Erythroblast (primary cell): Measurements from ENCODE around the gene DVL2.
A peak's percentile ranks its signal among the peaks of the same experiment; 100 is the strongest.
"Not testable (repeated sequence)": the region's sequence is repeated elsewhere in the genome, so short reads cannot be mapped to it uniquely, and the experiment has no call there.

Experiments
- DNase-seq, 2 experiments: peaks; one replicate each; lab custom pipeline; 2025; lab: John Stamatoyannopoulos, UW
- GATA1 ChIP-seq: IDR thresholded peaks from 2 replicates; pipeline ENCODE4 v1.6.1; 2011; ENCODE audit warnings: low read depth, mild to moderate bottlenecking, control low read depth, low read length, moderate library complexity
- POLR2A ChIP-seq: IDR thresholded peaks from 2 replicates; pipeline ENCODE4 v1.6.1; 2011; ENCODE audit warnings: mild to moderate bottlenecking, low read length

DVL2 gene

DNA sequence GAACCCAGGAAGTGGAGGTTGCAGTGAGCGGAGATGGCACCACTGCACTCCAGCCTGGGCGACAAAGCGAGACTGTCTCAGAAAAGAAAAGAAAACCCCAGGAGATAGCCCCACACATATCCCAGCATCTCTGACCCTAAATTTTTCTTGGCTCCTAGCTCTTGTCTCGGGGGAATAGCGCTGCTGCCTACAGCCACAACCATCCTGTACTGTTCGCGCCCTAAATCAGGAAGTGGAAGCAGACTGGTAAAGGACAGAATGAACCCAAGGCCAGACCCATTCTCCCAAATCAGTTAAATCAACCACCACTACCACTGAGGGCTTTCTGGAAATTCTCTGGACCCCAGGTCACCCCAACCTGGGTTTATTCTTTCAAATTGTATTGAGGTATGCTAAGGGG lies 15.5 kb upstream of the DVL2 start:
- TF ChIP-seq POLR2A: no peak
- TF ChIP-seq GATA1: no peak
- no peak for DNase-seq

GRCh38 chr17:7249214-7249613 lies 14.9 kb upstream of the DVL2 start:
- TF ChIP-seq POLR2A: no peak
- TF ChIP-seq GATA1: no peak
- no peak for DNase-seq

DNA sequence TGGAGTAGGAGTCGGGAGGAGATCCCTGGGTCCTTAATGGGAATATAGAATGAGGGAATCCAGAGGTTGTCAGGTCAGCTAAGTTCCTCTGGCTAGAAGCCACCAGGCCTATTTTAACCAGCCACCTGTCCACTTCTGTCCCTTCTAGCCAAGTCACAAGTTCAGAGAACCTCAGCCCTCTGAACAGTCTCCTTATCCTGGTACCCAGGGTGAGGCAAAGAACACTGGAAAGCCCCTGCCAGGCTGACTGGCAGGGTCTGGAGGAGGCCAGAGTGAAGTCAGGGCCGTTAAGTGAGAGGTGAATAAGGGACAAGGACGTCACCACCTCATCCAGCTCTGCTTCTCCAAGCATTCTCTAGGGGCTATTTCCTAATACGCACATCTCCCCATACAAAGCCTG lies 14.5 kb upstream of the DVL2 start:
- no peak for DNase-seq
- TF ChIP-seq GATA1 (no peak), POLR2A (no peak)

DNA sequence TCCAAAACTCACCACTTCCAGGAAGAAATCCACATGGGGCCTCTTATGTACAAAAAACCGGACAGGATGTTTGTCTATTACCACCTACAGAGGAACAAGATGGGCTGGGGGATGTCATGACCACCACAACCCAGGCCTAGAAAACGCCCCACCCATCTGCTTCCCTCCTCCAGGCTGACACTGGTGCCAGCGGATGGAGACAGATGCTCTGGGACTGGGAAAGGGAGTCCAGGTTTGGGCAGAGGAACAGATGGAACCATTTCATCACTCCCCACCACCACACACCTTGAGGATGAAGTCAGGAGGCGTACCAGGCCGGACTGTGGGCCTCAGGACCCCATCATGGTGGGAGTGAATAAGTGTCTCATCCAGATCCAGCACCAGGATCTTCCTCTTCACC lies 12.5 kb upstream of the DVL2 start:
- DNase-seq: no peak
- no peak for TF ChIP-seq POLR2A

- DNase-seq: not testable (repeated sequence)
Measured at GRCh38 chr17:7243838-7244237, 9.5 kb upstream of the DVL2 start.

- DNase-seq: no peak
- TF ChIP-seq GATA1: no peak
- no peak for TF ChIP-seq POLR2A
Measured at GRCh38 chr17:7243453-7243729, 9.1 kb upstream of the DVL2 start.

- TF ChIP-seq POLR2A (peak; percentile 64), GATA1 (no peak)
- peak; percentile 98 to 99 for DNase-seq
Measured at GRCh38 chr17:7242717-7243452, 8.6 kb upstream of the DVL2 start.

GRCh38 chr17:7241783-7242716 lies 7.7 kb upstream of the DVL2 start, which contains the start of gene GABARAP:
Gene GABARAP (minus strand): TSS chr17:7242449. CDS start chr17:7242330, 119 bp downstream.
- peak; percentile 97 to 98 for DNase-seq
- TF ChIP-seq GATA1 (no peak), POLR2A (peak; percentile 80)

DNA sequence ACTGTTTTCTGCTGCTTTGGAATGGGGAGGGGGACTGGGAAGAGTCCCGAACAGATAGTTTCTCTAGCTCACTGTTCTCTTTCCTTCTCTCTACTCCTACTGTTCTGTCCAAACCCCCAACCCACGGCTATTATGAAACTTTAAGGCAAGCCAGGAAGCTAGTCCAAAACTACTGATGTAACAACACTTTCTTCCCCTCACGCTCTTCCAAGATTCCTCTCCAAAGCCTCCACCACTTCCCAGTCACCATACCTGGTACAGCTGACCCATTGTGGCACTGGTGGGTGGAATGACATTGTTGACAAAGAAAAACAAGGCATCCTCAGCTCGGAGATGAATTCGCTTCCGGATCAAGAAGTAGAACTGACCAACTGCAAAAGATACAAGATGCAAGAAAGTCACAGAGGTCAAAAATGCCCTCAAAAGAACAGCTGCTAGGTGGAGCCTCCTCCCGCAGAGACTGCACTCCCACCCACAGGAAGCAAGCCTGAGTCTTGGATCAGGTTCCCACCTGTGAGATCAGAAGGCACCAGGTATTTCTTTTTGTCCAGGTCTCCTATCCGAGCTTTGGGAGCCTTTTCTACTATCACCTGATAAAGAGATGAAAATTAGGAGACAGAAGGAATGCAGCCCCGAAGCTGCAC lies 6.9 kb upstream of the DVL2 start:
- TF ChIP-seq GATA1 (no peak), POLR2A (no peak)
- no peak for DNase-seq

GRCh38 chr17:7240375-7240774 lies 6.1 kb upstream of the DVL2 start:
- DNase-seq: no peak
- TF ChIP-seq GATA1 (no peak), POLR2A (no peak)

- TF ChIP-seq GATA1 (no peak), POLR2A (peak; percentile 61)
- peak; percentile 99 to 100 for DNase-seq
Measured at GRCh38 chr17:7239091-7240027, 5.0 kb upstream of the DVL2 start, which contains the start of gene PHF23. Gene PHF23 (minus strand): TSS chr17:7239457. CDS start chr17:7239279, 178 bp downstream.

GRCh38 chr17:7238420-7239090 lies 4.2 kb upstream of the DVL2 start:
- TF ChIP-seq POLR2A (no peak), GATA1 (no peak)
- DNase-seq: peak; percentile 78 to 79
